Measurements from ENCODE around the gene OR5H1.

GRCh38 chr3:98114264-98114663 is 16.3 kb upstream of the OR5H1 start:
- TF ChIP-seq ZNF335 (tag by site-specific recombination; conservative IDR thresholded peaks at IDR 0.05) (no peak), ZNF529 (tag by site-specific recombination; IDR thresholded peaks at IDR 0.05; ENCODE audit: insufficient replicate concordance) (no peak), ZFP37 (tag by site-specific recombination; IDR thresholded peaks at IDR 0.05) (no peak), CTCF (tag by site-specific recombination; IDR thresholded peaks at IDR 0.05) (no peak), ZBTB48 (tag by site-specific recombination; IDR thresholded peaks at IDR 0.05) (no peak), ZNF350 (tag by site-specific recombination; IDR thresholded peaks at IDR 0.05) (no peak), ZNF777 (tag by site-specific recombination; IDR thresholded peaks at IDR 0.05; ENCODE audit: borderline replicate concordance) (no peak), ZNF2 (tag by site-specific recombination; IDR thresholded peaks at IDR 0.05) (no peak), ZNF510 (tag by site-specific recombination; IDR thresholded peaks at IDR 0.05; ENCODE audit: insufficient replicate concordance) (no peak)
